HEK293 (cell line): ENCODE data around the gene CXCL5.

ENCODE experiments used
- CTCF ChIA-PET: fragments of 350-600 bp; formaldehyde crosslinking; extraction: SDS; loops from one replicate; lab custom pipeline; 2021; ENCODE audit warnings: antibody characterized with exemption; lab: Yijun Ruan, JAX
- POLR2A ChIA-PET: fragments of 300-600 bp; formaldehyde crosslinking; extraction: SDS; loops from one replicate; lab custom pipeline; 2020; ENCODE audit warnings: antibody characterized with exemption, inconsistent platforms; lab: Yijun Ruan, JAX
- H3K27ac ChIP-seq: fragments of 200-500 bp; sonication (Bioruptor generic); 2 replicates; pipeline ENCODE4 v1.5.1; 2014; ENCODE audit warnings: low read depth, low read length, control low read depth, inconsistent platforms; ENCODE audit errors: extremely low read depth
- H3K36me3 ChIP-seq, 2 experiments: fragments of 200-500 bp in 1 of 2; sonication (Bioruptor generic) in 1 of 2; 1 replicate in 1 of 2; 2 replicates in 1 of 2; pipeline ENCODE4 v1.5.1; 2014 to 2017; ENCODE audit warnings: inconsistent platforms in 2 of 2, low read length in 2 of 2; ENCODE audit not compliant: control insufficient read depth in 2 of 2, insufficient read depth in 1 of 2
- H3K4me1 ChIP-seq: fragments of 200-500 bp; sonication (Bioruptor generic); 2 replicates; pipeline ENCODE4 v1.5.1; 2014; ENCODE audit warnings: mild to moderate bottlenecking, low read length, inconsistent platforms; ENCODE audit not compliant: control insufficient read depth, insufficient read depth
- H3K4me3 ChIP-seq: 2 replicates; pipeline ENCODE4 v1.5.1; 2011; ENCODE audit warnings: low read depth, mild to moderate bottlenecking, control low read depth, low read length, moderate library complexity
- H3K9me3 ChIP-seq: fragments of 200-500 bp; sonication (Bioruptor generic); 2 replicates; pipeline ENCODE4 v1.5.1; 2014; ENCODE audit warnings: low read depth, low read length, inconsistent platforms; ENCODE audit not compliant: control insufficient read depth, insufficient read depth
- FEZF1 ChIP-seq: fragments of 450-650 bp; formaldehyde crosslinking; IDR thresholded peaks from 2 replicates; pipeline ENCODE4 v1.5.1; 2016; ENCODE audit warnings: missing biosample characterization, missing genetic modification characterization
- GLIS2 ChIP-seq: fragments of 450-650 bp; formaldehyde crosslinking; IDR thresholded peaks from 2 replicates; pipeline ENCODE4 v1.5.1; 2016; ENCODE audit warnings: missing biosample characterization, missing genetic modification characterization
- HOXD13 ChIP-seq: sonication (generic); formaldehyde crosslinking; IDR thresholded peaks from 2 replicates; pipeline ENCODE4 v1.8.0; 2022; ENCODE audit warnings: missing genetic modification reagents, borderline replicate concordance
- KLF9 ChIP-seq: fragments of 450-650 bp; formaldehyde crosslinking; IDR thresholded peaks from 2 replicates; pipeline ENCODE4 v1.5.1; 2016; ENCODE audit warnings: missing biosample characterization, missing genetic modification characterization, low read depth
- ZFP37 ChIP-seq: fragments of 450-650 bp; formaldehyde crosslinking; IDR thresholded peaks from 2 replicates; pipeline ENCODE4 v1.5.1; 2016; ENCODE audit warnings: missing biosample characterization, missing genetic modification characterization
- ZNF132 ChIP-seq: fragments of 450-650 bp; formaldehyde crosslinking; IDR thresholded peaks from 2 replicates; pipeline ENCODE4 v1.5.1; 2017; ENCODE audit warnings: missing biosample characterization, missing genetic modification characterization, borderline replicate concordance
- ZNF155 ChIP-seq: fragments of 450-650 bp; formaldehyde crosslinking; IDR thresholded peaks from 2 replicates; pipeline ENCODE4 v1.5.1; 2016; ENCODE audit warnings: missing biosample characterization, missing genetic modification characterization
- ZNF169 ChIP-seq: fragments of 450-650 bp; formaldehyde crosslinking; IDR thresholded peaks from 2 replicates; pipeline ENCODE4 v1.5.1; 2016; ENCODE audit warnings: missing biosample characterization, missing genetic modification characterization
- ZNF37A ChIP-seq: fragments of 450-650 bp; IDR thresholded peaks from 2 replicates; pipeline ENCODE4 v1.5.1; 2018; ENCODE audit warnings: missing biosample characterization, missing genetic modification characterization
- ZNF510 ChIP-seq: fragments of 450-650 bp; formaldehyde crosslinking; IDR thresholded peaks from 2 replicates; pipeline ENCODE4 v1.5.1; 2018; ENCODE audit warnings: mild to moderate bottlenecking, missing genetic modification characterization, missing biosample characterization; ENCODE audit not compliant: insufficient replicate concordance
- ZNF561 ChIP-seq: fragments of 450-650 bp; IDR thresholded peaks from 2 replicates; pipeline ENCODE4 v1.5.1; 2018; ENCODE audit warnings: missing biosample characterization, missing genetic modification characterization, borderline replicate concordance
- ZNF596 ChIP-seq: fragments of 450-650 bp; IDR thresholded peaks from 2 replicates; pipeline ENCODE4 v1.5.0; 2018; ENCODE audit warnings: missing biosample characterization, mild to moderate bottlenecking, missing genetic modification characterization, moderate library complexity
- ZNF623 ChIP-seq: fragments of 450-650 bp; formaldehyde crosslinking; IDR thresholded peaks from 2 replicates; pipeline ENCODE4 v1.5.1; 2016; ENCODE audit warnings: missing biosample characterization, missing genetic modification characterization
- ZNF677 ChIP-seq: fragments of 450-650 bp; IDR thresholded peaks from 2 replicates; pipeline ENCODE4 v1.5.0; 2018; ENCODE audit warnings: missing biosample characterization, mild to moderate bottlenecking, missing genetic modification characterization, moderate library complexity
- ZNF785 ChIP-seq: fragments of 450-650 bp; formaldehyde crosslinking; IDR thresholded peaks from 2 replicates; pipeline ENCODE4 v1.5.1; 2016; ENCODE audit warnings: missing biosample characterization, missing genetic modification characterization
- TF ChIP-seq, protein P1 (sequence below): fragments of 450-650 bp; formaldehyde crosslinking; IDR thresholded peaks from 2 replicates; pipeline ENCODE4 v1.5.1; 2016; ENCODE audit warnings: missing biosample characterization, missing genetic modification characterization
- TF ChIP-seq, protein P2 (sequence below): fragments of 450-650 bp; formaldehyde crosslinking; IDR thresholded peaks from 2 replicates; pipeline ENCODE4 v1.5.1; 2017; ENCODE audit warnings: missing biosample characterization, missing genetic modification characterization

Gene CXCL5

DNA sequence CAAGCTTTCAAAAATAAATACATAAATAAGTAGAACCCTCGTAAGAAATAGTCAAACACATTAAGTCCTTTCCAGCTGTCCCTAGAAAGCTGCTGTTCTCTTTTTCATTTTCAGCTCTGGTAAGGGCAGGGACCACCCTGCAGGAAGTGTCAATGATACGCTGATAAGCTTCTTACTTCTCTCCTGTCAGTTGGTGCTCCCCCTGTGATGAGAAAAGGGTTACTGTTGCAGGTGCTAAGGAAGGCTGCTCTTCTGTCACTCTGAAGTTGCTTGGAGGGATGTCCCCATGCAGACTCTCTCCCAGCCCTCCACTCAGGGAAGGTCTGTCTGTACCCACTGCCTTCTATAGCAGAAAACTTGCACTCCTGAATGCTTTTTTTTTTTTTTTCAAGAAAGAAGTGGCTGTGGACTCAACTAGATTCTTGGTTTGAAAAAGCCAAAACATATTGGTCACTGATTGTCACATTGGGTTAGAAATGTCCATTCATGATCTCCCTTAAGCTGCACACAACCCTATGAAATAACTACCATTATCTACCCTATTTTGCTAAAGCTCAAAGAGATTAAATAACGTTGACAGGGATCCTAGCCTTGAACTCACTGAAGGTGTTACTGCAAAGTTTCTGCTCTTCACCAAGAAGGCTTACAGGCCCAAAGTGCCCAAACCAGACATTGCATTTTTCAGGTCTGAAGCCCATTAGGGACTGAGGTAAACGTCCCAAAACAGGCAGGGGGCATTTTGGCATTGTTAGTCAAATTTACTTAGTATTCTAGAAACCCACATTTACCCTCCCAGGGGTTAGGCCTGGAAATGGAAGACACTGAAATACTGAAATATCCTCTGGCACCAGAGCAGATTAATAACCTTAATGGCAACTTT lies 38.8 kb upstream of the CXCL5 start:
- no peaks in the 10 kb centered on the region for H3K4me1 ChIP-seq
- TF ChIP-seq, protein P1, sequence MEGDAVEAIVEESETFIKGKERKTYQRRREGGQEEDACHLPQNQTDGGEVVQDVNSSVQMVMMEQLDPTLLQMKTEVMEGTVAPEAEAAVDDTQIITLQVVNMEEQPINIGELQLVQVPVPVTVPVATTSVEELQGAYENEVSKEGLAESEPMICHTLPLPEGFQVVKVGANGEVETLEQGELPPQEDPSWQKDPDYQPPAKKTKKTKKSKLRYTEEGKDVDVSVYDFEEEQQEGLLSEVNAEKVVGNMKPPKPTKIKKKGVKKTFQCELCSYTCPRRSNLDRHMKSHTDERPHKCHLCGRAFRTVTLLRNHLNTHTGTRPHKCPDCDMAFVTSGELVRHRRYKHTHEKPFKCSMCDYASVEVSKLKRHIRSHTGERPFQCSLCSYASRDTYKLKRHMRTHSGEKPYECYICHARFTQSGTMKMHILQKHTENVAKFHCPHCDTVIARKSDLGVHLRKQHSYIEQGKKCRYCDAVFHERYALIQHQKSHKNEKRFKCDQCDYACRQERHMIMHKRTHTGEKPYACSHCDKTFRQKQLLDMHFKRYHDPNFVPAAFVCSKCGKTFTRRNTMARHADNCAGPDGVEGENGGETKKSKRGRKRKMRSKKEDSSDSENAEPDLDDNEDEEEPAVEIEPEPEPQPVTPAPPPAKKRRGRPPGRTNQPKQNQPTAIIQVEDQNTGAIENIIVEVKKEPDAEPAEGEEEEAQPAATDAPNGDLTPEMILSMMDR (tag by site-specific recombination) = no peak
- TF ChIP-seq ZNF596 (tag by site-specific recombination) (no peak), KLF9 (tag by site-specific recombination) (no peak), ZNF155 (tag by site-specific recombination) (no peak), ZNF561 (tag by site-specific recombination) (no peak), ZNF132 (no peak), ZNF169 (tag by site-specific recombination) (no peak)
- TF ChIP-seq, protein P2, sequence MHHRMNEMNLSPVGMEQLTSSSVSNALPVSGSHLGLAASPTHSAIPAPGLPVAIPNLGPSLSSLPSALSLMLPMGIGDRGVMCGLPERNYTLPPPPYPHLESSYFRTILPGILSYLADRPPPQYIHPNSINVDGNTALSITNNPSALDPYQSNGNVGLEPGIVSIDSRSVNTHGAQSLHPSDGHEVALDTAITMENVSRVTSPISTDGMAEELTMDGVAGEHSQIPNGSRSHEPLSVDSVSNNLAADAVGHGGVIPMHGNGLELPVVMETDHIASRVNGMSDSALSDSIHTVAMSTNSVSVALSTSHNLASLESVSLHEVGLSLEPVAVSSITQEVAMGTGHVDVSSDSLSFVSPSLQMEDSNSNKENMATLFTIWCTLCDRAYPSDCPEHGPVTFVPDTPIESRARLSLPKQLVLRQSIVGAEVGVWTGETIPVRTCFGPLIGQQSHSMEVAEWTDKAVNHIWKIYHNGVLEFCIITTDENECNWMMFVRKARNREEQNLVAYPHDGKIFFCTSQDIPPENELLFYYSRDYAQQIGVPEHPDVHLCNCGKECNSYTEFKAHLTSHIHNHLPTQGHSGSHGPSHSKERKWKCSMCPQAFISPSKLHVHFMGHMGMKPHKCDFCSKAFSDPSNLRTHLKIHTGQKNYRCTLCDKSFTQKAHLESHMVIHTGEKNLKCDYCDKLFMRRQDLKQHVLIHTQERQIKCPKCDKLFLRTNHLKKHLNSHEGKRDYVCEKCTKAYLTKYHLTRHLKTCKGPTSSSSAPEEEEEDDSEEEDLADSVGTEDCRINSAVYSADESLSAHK (tag by site-specific recombination) = 0 out of 2 replicates have a peak, but pooled peaks have one; percentile 11
- POLR2A ChIA-PET = no interaction called here
- no peaks in the 10 kb centered on the region for H3K9me3 ChIP-seq
- H3K4me3 ChIP-seq = no peak overlapping the region
- H3K27ac ChIP-seq = no peak overlapping the region
- CTCF ChIA-PET = interaction anchor here (0.6 to 0.9 kb wide), 8 partner anchors 15 to 375 kb away, joined by 3 to 4 read pairs (median 3); partner anchors contain the start of gene CXCL2
- H3K36me3 ChIP-seq = no peaks in the 10 kb centered on the region

DNA sequence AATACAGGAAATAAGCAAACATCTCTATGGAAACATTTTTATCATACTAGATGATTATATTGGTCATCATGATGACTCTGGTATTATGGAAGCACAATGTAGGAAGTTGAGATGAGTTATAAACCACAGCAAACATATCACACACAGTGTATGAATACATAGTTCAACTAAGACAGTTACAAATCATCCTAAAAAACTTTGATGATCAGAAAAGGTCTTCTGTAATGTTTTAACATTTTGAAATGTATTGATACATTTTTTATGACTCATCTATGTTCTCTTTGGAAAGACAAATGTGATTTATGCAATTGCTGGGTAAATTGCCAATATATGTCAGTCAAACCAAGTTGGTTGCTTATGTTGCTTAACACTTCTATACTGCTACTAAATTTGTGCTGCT lies 35.3 kb upstream of the CXCL5 start:
- TF ChIP-seq GLIS2 (no peak), ZNF37A (tag by site-specific recombination) (no peak), ZNF623 (tag by site-specific recombination) (no peak), HOXD13 (CRISPR knock-in tag) (no peak), ZFP37 (tag by site-specific recombination) (no peak), ZNF677 (tag by site-specific recombination) (no peak), ZNF785 (tag by site-specific recombination) (no peak)
- TF ChIP-seq, all 188 proteins: peak for 0
- H3K4me3 ChIP-seq = no peak overlapping the region
- H3K36me3 ChIP-seq = no peaks in the 10 kb centered on the region
- no peak overlapping the region for H3K27ac ChIP-seq
- ChIA-PET POLR2A (no interaction called here), CTCF (interaction anchor here (1.0 kb wide), 1 partner anchor 101 kb away, joined by 3 read pairs; no protein-coding TSS in a partner anchor)
- H3K9me3 ChIP-seq = no peaks in the 10 kb centered on the region
- no peaks in the 10 kb centered on the region for H3K4me1 ChIP-seq

DNA sequence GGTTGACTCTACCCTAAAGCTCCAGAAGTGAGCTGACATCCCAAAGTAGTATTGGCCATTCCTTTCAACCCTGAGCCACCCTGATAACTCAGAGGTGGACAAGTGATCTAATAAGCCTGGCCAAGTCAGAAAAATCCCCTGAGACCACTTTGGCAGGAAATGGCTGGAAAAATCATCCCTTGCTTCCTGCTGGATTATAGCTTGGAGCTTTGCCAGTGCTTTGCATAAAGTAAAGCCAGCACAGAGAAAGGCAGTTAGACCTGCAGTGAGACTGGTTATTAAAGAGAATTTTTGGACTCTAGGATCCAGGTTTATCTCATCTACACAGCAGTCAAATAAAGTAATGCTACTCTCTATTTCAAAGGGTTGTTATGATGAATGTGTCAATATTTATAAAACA lies 33.6 kb upstream of the CXCL5 start:
- H3K36me3 ChIP-seq = no peaks in the 10 kb centered on the region
- TF ChIP-seq FEZF1 (tag by site-specific recombination) (peak; percentile 45; the same call in 1 of the 2 replicates), ZNF510 (tag by site-specific recombination) (no peak)
- H3K27ac ChIP-seq = no peak overlapping the region
- ChIA-PET POLR2A (no interaction called here), CTCF (no interaction called here)
- H3K4me1 ChIP-seq = no peaks in the 10 kb centered on the region
- no peaks in the 10 kb centered on the region for H3K9me3 ChIP-seq
- H3K4me3 ChIP-seq = no peak overlapping the region
